EL (cell line): ENCODE results near the gene KLK13.

ENCODE experiments used
- DNase-seq: peaks from one replicate; pipeline ENCODE4 v3.0.0-alpha.2; 2016

The KLK13 gene

GRCh38 chr19:51018745-51019543, 45.9 kb downstream of the KLK13 start:
- no peak for DNase-seq

- DNase-seq = peak; percentile 31
Observed at GRCh38 chr19:51016798-51017683, 47.9 kb downstream of the KLK13 start.

- DNase-seq = no peak
Observed at GRCh38 chr19:51015691-51016267, 49.1 kb downstream of the KLK13 start.

GRCh38 chr19:51014242-51014641, 50.6 kb downstream of the KLK13 start:
- DNase-seq = no peak

- no peak for DNase-seq
Observed at GRCh38 chr19:51012661-51013190, 52.2 kb downstream of the KLK13 start.

- DNase-seq = no peak
Observed at GRCh38 chr19:51010066-51010795, 54.7 kb downstream of the KLK13 start.

- DNase-seq = no peak
Observed at GRCh38 chr19:51009061-51009891, 55.6 kb downstream of the KLK13 start.

GRCh38 chr19:51007488-51007887, 57.4 kb downstream of the KLK13 start:
- no peak for DNase-seq

GRCh38 chr19:51006406-51006805, 58.5 kb downstream of the KLK13 start:
- no peak for DNase-seq
